Activated CD8-positive, alpha-beta T cell treated with anti-CD3 and anti-CD28 coated beads for 36 hours (primary cell): Measurements from ENCODE around the gene NFE2L1. TPM values are rescaled to one million over a fixed set of nuclear protein-coding genes. Genes with fewer than 3 reads are reported as not detected.
"Not testable (repeated sequence)": the region's sequence is repeated elsewhere in the genome, so short reads cannot be mapped to it uniquely, and the experiment has no call there.

Experiments used
- ATAC-seq: fragments of 200-7000 bp; cut with Tn5 transposase; one replicate; pipeline ENCODE4 v1.10.0; 2021; ENCODE audit warnings: mild to moderate bottlenecking, moderate library complexity
- CTCF ChIA-PET: fragments of 350-600 bp; sonication (Branson Sonifier 250); formaldehyde crosslinking; loops from one replicate; lab custom pipeline; 2021; ENCODE audit warnings: antibody characterized with exemption; lab: Charles Lee
- POLR2A ChIA-PET: fragments of 350-600 bp; sonication (Branson Sonifier 250); formaldehyde crosslinking; loops from one replicate; lab custom pipeline; 2021; ENCODE audit warnings: antibody characterized with exemption; lab: Charles Lee
- DNase-seq: peaks from one replicate; pipeline ENCODE4 v3.0.0-alpha.2; 2020
- H3K27ac Mint-ChIP-seq: one replicate; pipeline ENCODE4 v1.8.0; 2021; ENCODE audit warnings: mild to moderate bottlenecking, mixed read lengths
- H3K27me3 Mint-ChIP-seq: one replicate; pipeline ENCODE4 v1.8.0; 2021; ENCODE audit warnings: mixed read lengths
- H3K36me3 Mint-ChIP-seq: one replicate; pipeline ENCODE4 v1.8.0; 2021; ENCODE audit warnings: low read depth, mixed read lengths
- H3K4me1 Mint-ChIP-seq: one replicate; pipeline ENCODE4 v1.8.0; 2021; ENCODE audit warnings: low read depth, mixed read lengths
- H3K4me3 Mint-ChIP-seq: one replicate; pipeline ENCODE4 v1.8.0; 2021; ENCODE audit warnings: mild to moderate bottlenecking, moderate library complexity, mixed read lengths
- H3K9me3 Mint-ChIP-seq: one replicate; pipeline ENCODE4 v1.8.0; 2021; ENCODE audit warnings: mixed read lengths
- CTCF ChIP-seq: fragments of 200-600 bp; IDR thresholded peaks from one replicate; pipeline ENCODE4 v1.8.0; 2022; ENCODE audit warnings: antibody characterized with exemption, mild to moderate bottlenecking
- intact Hi-C: fragments of 100-400 bp; cut with micrococcal nuclease; formaldehyde crosslinking; loops from one replicate; pipeline ENCODE4 v1.10.0; 2022
- total RNA-seq, 2 experiments: library from RNA; stranded (reverse); gene quantifications; one replicate each; pipeline ENCODE4 v1.2.3, GENCODE V29; 2021

NFE2L1 gene
- total RNA-seq, 2 experiments from 2014 or later = 88.3 to 90.3 TPM

- H3K9me3 Mint-ChIP-seq = no peaks in the 10 kb centered on the region
- intact Hi-C loops = loop anchor here (10.0 kb wide), 1 partner anchor 68 kb away; the partner anchor contains the start of gene PNPO
- H3K27ac Mint-ChIP-seq = no peak overlapping the region
- CTCF ChIA-PET = interaction anchor here (0.8 to 3.2 kb wide), 10 partner anchors 8 to 624 kb away, joined by 3 to 19 read pairs (median 4); partner anchors contain the start of gene CDK5RAP3
- POLR2A ChIA-PET = interaction anchor here (0.8 to 1.0 kb wide), 2 partner anchors 36 to 58 kb away, joined by 3 read pairs; no protein-coding TSS in a partner anchor
- no peaks in the 10 kb centered on the region for H3K36me3 Mint-ChIP-seq
- H3K4me1 Mint-ChIP-seq = peaks cover 17% of the 10 kb centered on the region
- peak overlapping the region; percentile 55 for H3K4me3 Mint-ChIP-seq
- no peak for TF ChIP-seq CTCF
- DNase-seq (no peak), ATAC-seq (no peak)
- peaks cover 43% of the 10 kb centered on the region for H3K27me3 Mint-ChIP-seq
These were observed 35.5 kb upstream of the NFE2L1 start for GRCh38 chr17:48012654-48013053.

GRCh38 chr17:48013876-48014594 is 34.1 kb upstream of the NFE2L1 start:
- Mint-ChIP-seq H3K36me3 (no peaks in the 10 kb centered on the region), H3K4me3 (no peak overlapping the region), H3K27ac (no peak overlapping the region), H3K27me3 (peaks cover 39% of the 10 kb centered on the region), H3K9me3 (no peaks in the 10 kb centered on the region), H3K4me1 (peaks cover 18% of the 10 kb centered on the region)
- ChIA-PET POLR2A (interaction anchor here (0.7 to 1.6 kb wide), 4 partner anchors 25 to 537 kb away, joined by 3 to 5 read pairs (median 3); partner anchors contain the start of gene PNPO), CTCF (interaction anchor here (0.8 to 6.3 kb wide), 7 partner anchors 11 to 67 kb away, joined by 3 to 66 read pairs (median 3); partner anchors contain the start of gene CDK5RAP3)
- DNase-seq (no peak), ATAC-seq (no peak)
- intact Hi-C loops = loop anchor here (10.0 kb wide), 1 partner anchor 69 kb away; the partner anchor contains the start of gene PNPO
- TF ChIP-seq CTCF = no peak

GRCh38 chr17:48014595-48015111 is 33.5 kb upstream of the NFE2L1 start:
- Mint-ChIP-seq H3K4me1 (peaks cover 18% of the 10 kb centered on the region), H3K9me3 (no peaks in the 10 kb centered on the region), H3K27me3 (peaks cover 38% of the 10 kb centered on the region), H3K36me3 (no peaks in the 10 kb centered on the region), H3K27ac (no peak overlapping the region), H3K4me3 (no peak overlapping the region)
- intact Hi-C loops = loop anchor here (10.0 kb wide), 1 partner anchor 70 kb away; the partner anchor contains the start of gene PNPO
- no peak for TF ChIP-seq CTCF
- POLR2A ChIA-PET = interaction anchor here (0.7 to 1.6 kb wide), 2 partner anchors 38 to 536 kb away, joined by 3 to 5 read pairs; no protein-coding TSS in a partner anchor
- ATAC-seq (no peak), DNase-seq (no peak)
- CTCF ChIA-PET = interaction anchor here (0.8 to 6.3 kb wide), 5 partner anchors 11 to 67 kb away, joined by 3 to 66 read pairs (median 5); no protein-coding TSS in a partner anchor

DNA sequence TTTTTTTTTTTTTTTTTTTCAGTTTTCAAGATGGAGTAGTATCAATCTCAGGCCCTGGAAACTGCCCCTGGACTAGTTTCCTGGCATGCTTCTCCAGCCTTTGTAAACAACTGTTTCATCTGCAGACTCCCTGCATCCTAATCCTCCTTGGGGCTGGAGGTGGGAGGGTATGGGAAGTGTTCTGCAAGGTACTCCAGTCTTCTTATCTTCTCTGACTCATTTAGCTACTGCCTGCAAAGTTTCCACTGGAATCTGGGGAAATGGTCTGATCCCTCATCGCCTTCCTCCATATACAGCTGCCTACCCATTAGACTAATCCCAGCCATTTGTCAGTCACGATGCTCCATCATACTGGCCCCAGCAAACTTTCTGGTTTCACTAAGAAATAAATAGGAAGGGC is 32.0 kb upstream of the NFE2L1 start:
- Mint-ChIP-seq H3K4me3 (no peak overlapping the region), H3K4me1 (peaks cover 18% of the 10 kb centered on the region), H3K27me3 (peaks cover 41% of the 10 kb centered on the region), H3K9me3 (no peaks in the 10 kb centered on the region), H3K27ac (no peak overlapping the region), H3K36me3 (no peaks in the 10 kb centered on the region)
- intact Hi-C loops = loop anchor here (10.0 kb wide), 1 partner anchor 71 kb away; the partner anchor contains the start of gene PNPO
- no peak for ATAC-seq
- DNase-seq = no peak
- CTCF ChIA-PET = interaction anchor here (5.5 to 6.3 kb wide), 2 partner anchors 36 to 68 kb away, joined by 49 to 66 read pairs; no protein-coding TSS in a partner anchor
- no peak for TF ChIP-seq CTCF
- POLR2A ChIA-PET = no interaction called here

DNA sequence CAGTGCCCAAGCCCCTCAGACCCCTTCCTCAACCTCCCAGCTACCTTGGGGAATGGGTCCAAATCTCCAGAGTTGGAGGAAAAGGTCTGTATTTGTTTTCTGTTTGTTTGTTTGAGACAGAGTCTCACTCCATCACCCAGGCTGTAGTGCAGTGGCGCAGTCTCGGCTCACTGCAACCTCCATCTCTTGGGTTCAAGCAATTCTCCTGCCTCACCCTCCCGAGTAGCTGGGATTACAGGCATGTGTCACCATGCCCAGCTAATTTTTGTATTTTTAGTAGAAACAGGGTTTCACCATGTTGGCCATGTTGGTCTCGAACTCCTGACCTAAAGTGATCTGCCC is 30.4 kb upstream of the NFE2L1 start:
- CTCF ChIA-PET = interaction anchor here (0.6 to 6.3 kb wide), 17 partner anchors 9 to 176 kb away, joined by 3 to 66 read pairs (median 4); partner anchors contain the start of genes CDK5RAP3 and SCRN2
- H3K36me3 Mint-ChIP-seq, DNase-seq, H3K9me3 Mint-ChIP-seq, H3K4me3 Mint-ChIP-seq, H3K4me1 Mint-ChIP-seq, H3K27ac Mint-ChIP-seq: not testable (repeated sequence)
- POLR2A ChIA-PET = interaction anchor here (0.6 kb wide), 1 partner anchor 1883 kb away, joined by 4 read pairs; no protein-coding TSS in a partner anchor
- intact Hi-C loops = loop anchor here (10.0 kb wide), 1 partner anchor 73 kb away; the partner anchor contains the start of gene PNPO
- peaks cover 36% of the 10 kb centered on the region for H3K27me3 Mint-ChIP-seq
- peak; percentile 28 for ATAC-seq
